RWPE1 (cell line): ENCODE measurements around the gene VPS37C.

Experiments used
- CTCF ChIA-PET: fragments of 350-600 bp; sonication (Branson Sonifier 250); formaldehyde crosslinking; extraction: SDS; loops from one replicate; lab custom pipeline; 2021; lab: Yijun Ruan, JAX
- POLR2A ChIA-PET: fragments of 400-600 bp; formaldehyde crosslinking; extraction: SDS; loops from one replicate; lab custom pipeline; 2020; ENCODE audit warnings: antibody characterized with exemption; ENCODE audit not compliant: low non-redundant PET; lab: Yijun Ruan, JAX
- DNase-seq: peaks from one replicate; pipeline ENCODE4 v3.0.0; 2012; ENCODE audit warnings: low spot score
- H3K27ac ChIP-seq: fragments of 450-650 bp; 2 replicates; pipeline ENCODE4 v1.5.1; 2017
- TF ChIP-seq, protein P1 (sequence below): fragments of 450-650 bp; conservative IDR thresholded peaks from 2 replicates; pipeline ENCODE4 v1.5.1; 2017; ENCODE audit warnings: low read depth, mild to moderate bottlenecking

The VPS37C gene

DNA sequence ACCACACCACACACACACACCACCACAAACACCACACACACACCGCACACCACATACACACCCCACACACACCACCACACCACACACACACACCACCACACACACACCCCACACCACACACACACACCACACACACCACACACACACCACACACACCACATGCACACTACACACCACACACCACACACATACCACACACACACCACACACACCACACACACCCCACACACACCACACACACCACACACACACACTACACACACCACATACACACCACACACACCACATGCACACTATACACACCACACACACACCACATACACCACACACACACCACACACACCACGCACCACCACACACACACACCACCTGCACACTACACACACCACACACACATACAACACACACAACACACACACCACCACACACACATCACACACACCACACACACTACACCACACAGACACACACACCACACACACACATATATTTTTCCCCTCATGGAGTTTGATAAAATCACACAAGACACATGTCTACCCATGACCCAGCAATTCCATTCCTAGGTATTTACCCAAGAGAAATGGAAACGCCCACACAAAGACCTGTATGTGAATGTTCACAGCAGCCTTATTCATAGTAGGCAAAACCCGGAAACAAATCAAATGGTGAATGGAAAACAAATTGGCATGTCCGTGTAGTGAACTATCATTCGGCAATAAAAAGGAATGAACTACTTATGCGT is 44.6 kb downstream of the VPS37C start:
- H3K27ac ChIP-seq = no peak overlapping the region
- CTCF ChIA-PET = interaction anchor here (0.6 kb wide), 1 partner anchor 996 kb away, joined by 4 read pairs; no protein-coding TSS in a partner anchor
- TF ChIP-seq, protein P1, sequence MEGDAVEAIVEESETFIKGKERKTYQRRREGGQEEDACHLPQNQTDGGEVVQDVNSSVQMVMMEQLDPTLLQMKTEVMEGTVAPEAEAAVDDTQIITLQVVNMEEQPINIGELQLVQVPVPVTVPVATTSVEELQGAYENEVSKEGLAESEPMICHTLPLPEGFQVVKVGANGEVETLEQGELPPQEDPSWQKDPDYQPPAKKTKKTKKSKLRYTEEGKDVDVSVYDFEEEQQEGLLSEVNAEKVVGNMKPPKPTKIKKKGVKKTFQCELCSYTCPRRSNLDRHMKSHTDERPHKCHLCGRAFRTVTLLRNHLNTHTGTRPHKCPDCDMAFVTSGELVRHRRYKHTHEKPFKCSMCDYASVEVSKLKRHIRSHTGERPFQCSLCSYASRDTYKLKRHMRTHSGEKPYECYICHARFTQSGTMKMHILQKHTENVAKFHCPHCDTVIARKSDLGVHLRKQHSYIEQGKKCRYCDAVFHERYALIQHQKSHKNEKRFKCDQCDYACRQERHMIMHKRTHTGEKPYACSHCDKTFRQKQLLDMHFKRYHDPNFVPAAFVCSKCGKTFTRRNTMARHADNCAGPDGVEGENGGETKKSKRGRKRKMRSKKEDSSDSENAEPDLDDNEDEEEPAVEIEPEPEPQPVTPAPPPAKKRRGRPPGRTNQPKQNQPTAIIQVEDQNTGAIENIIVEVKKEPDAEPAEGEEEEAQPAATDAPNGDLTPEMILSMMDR = no peak
- no peak for DNase-seq
- POLR2A ChIA-PET = no interaction called here

DNA sequence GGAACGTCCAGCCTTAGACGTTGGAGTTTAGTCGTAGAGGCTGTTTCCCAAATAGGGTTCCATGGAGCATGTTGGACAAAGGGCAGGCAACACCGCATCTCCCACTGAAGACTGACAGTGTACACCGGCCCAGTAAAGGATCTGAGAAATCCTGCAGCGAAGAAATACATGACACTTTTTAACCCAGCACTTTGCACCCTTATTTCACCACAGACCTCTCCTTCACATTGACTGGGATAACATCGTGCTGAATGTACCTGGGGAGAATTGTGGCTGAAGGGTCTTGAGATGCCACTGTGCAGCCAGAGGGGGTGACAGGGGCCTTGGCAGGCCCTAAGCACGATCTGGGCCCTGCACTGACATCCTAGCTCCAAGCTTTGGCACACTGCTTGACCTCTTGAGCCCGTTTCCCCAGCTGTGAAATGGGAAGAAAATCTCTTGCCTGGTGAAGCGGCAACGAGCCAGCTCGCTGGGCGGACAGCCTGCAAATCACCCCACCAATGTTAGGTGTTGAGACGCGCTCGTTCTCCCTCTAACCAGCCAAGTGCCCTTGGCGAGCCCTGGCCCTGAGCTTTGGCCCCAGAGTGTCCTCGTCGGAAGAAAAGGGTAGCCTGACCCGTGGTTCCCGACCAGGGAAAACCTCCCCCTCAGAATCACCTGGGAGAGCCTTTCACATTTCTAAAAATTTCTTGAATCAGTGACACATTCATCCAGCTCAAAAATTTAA is 45.6 kb downstream of the VPS37C start:
- no peak for DNase-seq
- H3K27ac ChIP-seq = no peak overlapping the region
- CTCF ChIA-PET = no interaction called here
- POLR2A ChIA-PET = no interaction called here
- TF ChIP-seq, protein P1 = no peak

DNA sequence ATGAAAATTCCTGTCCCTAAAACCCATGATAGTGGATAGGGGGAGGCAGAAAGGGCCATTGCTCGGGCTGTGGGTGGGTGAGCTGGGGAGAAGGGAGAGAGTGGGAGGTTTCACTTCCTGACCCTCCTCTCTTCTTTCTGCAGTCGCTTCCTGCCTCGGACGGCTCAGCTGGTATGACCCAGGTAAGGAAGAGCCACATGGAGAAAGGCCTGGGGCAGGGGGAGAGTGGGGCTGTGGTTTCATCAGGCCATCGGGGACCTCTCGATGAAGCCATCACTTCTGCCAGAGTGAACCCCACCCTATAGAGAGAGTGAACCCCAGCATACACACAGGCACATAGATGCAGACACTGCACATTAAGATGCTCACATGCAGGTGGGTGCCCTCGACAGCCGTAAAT is 46.3 kb downstream of the VPS37C start:
- CTCF ChIA-PET = no interaction called here
- TF ChIP-seq, protein P1 = no peak
- POLR2A ChIA-PET = no interaction called here
- H3K27ac ChIP-seq = no peak overlapping the region
- DNase-seq = no peak

GRCh38 chr11:61113201-61113600 is 48.0 kb downstream of the VPS37C start:
- POLR2A ChIA-PET = no interaction called here
- CTCF ChIA-PET = interaction anchor here (0.8 kb wide), 1 partner anchor 36 kb away, joined by 7 read pairs; no protein-coding TSS in a partner anchor
- TF ChIP-seq, protein P1 = no peak
- no peak for DNase-seq
- H3K27ac ChIP-seq = no peak overlapping the region

DNA sequence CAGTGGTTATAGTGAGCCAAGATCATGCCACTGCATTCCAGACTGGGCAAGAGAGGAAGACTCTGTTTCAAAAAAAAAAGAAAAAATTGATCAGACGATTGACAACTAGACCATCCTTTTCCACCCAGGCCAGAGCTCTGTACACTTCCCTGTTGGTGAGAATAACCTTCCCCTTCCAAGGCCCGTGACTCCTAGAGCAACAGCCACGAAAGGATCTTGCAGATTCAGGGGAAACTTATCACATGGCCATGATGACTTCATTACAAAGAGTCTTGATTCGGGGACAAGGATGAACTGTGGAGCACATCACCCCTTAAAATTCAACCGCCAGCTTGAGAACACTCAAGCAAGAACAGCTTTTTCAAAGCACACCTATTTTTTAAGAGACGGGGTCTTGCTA is 48.7 kb downstream of the VPS37C start:
- POLR2A ChIA-PET = no interaction called here
- TF ChIP-seq, protein P1 = no peak
- no peak for DNase-seq
- H3K27ac ChIP-seq = no peak overlapping the region
- CTCF ChIA-PET = interaction anchor here (0.8 to 1.3 kb wide), 2 partner anchors 16 to 36 kb away, joined by 3 to 7 read pairs; no protein-coding TSS in a partner anchor

GRCh38 chr11:61111786-61112517 is 49.3 kb downstream of the VPS37C start:
- no peak for DNase-seq
- POLR2A ChIA-PET = no interaction called here
- no peak overlapping the region for H3K27ac ChIP-seq
- TF ChIP-seq, protein P1 = no peak
- CTCF ChIA-PET = interaction anchor here (1.3 kb wide), 1 partner anchor 17 kb away, joined by 3 read pairs; no protein-coding TSS in a partner anchor
